Ishikawa (cell line): ENCODE data around the gene FNBP1L.

Experiments
- EGR1 ChIP-seq: IDR thresholded peaks from 2 replicates; pipeline ENCODE4 v1.6.1; 2012
- EP300 ChIP-seq: IDR thresholded peaks from 2 replicates; pipeline ENCODE4 v1.6.1; 2012; ENCODE audit warnings: borderline replicate concordance
- RAD21 ChIP-seq: IDR thresholded peaks from 2 replicates; pipeline ENCODE4 v1.6.1; 2012; ENCODE audit warnings: low read depth
- TCF12 ChIP-seq: IDR thresholded peaks from 2 replicates; pipeline ENCODE4 v1.6.1; 2012; ENCODE audit warnings: low read depth
- ZBTB7A ChIP-seq: IDR thresholded peaks from 2 replicates; pipeline ENCODE4 v1.6.1; 2012; ENCODE audit warnings: low read depth
- TF ChIP-seq, protein P1 (sequence below): IDR thresholded peaks from 2 replicates; pipeline ENCODE4 v1.6.1; 2012
- TF ChIP-seq, protein P2 (sequence below): IDR thresholded peaks from 2 replicates; pipeline ENCODE4 v1.6.1; 2012

GRCh38 chr1:93577536-93578432 is 129.9 kb downstream of the FNBP1L start:
- TF ChIP-seq, protein P1, sequence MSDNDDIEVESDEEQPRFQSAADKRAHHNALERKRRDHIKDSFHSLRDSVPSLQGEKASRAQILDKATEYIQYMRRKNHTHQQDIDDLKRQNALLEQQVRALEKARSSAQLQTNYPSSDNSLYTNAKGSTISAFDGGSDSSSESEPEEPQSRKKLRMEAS, result no peak
- TF ChIP-seq ZBTB7A, result no peak
- no peak for TF ChIP-seq EP300
- TF ChIP-seq TCF12, result no peak
- TF ChIP-seq RAD21, result no peak
- TF ChIP-seq EGR1, result no peak
- TF ChIP-seq, protein P2, sequence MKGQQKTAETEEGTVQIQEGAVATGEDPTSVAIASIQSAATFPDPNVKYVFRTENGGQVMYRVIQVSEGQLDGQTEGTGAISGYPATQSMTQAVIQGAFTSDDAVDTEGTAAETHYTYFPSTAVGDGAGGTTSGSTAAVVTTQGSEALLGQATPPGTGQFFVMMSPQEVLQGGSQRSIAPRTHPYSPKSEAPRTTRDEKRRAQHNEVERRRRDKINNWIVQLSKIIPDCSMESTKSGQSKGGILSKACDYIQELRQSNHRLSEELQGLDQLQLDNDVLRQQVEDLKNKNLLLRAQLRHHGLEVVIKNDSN, result no peak
